CD4-positive, alpha-beta T cell treated with Interleukin-21 for 1 hour (primary cell): ENCODE results near the gene CTIF.

Source experiments
- DNase-seq: peaks from one replicate; pipeline ENCODE4 v3.0.0-alpha.2; 2020

Gene CTIF

GRCh38 chr18:48623468-48624235, 84.8 kb downstream of the CTIF start:
- no peak for DNase-seq

GRCh38 chr18:48624856-48625255, 86.0 kb downstream of the CTIF start:
- no peak for DNase-seq

GRCh38 chr18:48627216-48627615, 88.4 kb downstream of the CTIF start:
- DNase-seq, result no peak

GRCh38 chr18:48629730-48630324, 91.0 kb downstream of the CTIF start:
- no peak for DNase-seq

- no peak for DNase-seq
Measured at GRCh38 chr18:48631851-48632250, 93.0 kb downstream of the CTIF start.

DNA sequence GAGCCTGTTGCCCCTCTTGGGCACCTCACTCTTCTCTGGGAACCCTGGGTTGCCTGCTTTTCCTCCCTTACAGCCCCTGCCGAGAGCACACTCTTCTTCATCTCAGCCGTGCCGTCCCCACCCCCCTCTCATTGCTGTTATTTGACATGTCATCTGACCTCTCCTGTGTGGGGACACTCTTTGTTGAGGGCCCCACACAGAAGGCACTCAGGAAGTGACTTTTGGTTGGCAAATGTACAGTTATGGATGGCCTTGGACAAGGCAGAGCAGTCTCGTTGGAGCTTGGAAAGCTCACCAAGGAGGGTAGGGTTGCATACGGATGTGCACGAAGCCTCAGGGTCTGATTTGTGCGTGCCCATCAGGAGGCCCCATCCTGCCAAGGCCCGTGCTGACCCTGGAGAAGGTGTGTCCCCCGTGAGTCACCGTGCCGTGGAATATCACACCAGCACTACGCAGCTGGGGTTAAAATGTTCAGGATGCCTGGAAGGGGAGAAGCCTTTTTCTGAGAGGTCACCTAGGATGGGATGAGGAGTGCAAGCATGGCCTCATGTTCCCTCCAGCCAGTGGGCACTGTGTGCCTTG, 93.9 kb downstream of the CTIF start:
- DNase-seq, result no peak

GRCh38 chr18:48634491-48634890, 95.7 kb downstream of the CTIF start:
- no peak for DNase-seq

GRCh38 chr18:48634975-48635374, 96.1 kb downstream of the CTIF start:
- DNase-seq, result no peak

DNA sequence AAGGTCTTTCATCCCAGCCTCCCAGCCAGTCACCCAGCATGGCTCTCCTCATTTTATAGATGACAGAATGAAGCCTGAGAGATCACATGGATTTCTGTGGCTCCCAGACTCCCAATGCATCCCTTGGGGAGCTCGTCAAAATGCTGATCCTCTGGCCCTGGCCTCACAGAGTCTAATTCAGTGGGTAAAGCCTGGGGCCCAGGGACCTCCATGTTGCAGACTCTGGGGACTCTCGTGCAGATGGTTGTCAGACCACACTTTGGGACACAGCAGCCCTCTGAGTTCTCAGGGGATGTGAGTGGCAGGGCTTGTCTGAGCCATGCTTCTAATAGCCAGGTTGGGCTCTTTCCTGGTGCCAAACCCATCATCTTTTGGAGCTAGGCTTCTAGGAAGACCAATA, 97.0 kb downstream of the CTIF start:
- no peak for DNase-seq

DNA sequence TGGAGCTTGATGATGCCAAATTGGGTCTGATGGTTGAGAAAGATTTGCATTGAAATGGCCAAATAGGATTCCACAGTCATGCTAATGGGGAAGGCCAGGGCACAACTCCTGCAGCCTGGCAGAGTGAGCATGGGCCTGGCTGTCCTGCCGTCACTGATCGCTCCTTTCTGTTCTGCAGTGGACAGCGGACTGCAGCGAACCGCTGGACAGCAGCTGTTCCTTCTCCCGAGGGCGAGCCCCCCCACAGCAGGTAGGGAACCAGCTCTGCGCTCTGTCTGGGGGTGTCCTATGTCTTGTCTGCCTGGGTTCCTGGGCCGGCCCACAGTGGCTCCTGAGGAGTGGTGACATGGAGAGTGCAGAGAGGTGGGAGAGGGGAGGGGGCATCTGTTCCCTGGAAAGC, 97.6 kb downstream of the CTIF start:
- no peak for DNase-seq

- no peak for DNase-seq
Measured at GRCh38 chr18:48637081-48637990, 98.5 kb downstream of the CTIF start.

DNA sequence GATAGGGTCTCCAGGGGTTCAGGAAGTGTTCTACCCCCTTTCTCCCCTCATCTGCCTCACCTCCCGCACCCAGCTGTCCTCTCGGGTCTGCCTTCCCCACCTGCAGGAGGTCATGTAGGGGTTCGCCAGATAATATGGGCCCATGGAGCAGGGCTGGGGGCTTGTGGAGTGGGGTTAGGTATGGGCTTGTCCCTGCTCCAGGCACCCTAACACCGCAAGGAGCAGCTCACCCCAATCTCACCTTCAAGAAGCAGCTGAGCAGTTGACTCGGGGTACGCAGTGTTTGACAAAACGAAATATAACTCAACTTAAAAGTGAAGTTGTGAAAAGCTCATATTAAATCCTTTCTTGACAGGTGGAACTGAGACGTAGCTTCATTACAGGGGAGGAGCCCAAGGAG, 99.6 kb downstream of the CTIF start:
- DNase-seq, result no peak

- DNase-seq, result no peak
Measured at GRCh38 chr18:48638896-48639771, 100.3 kb downstream of the CTIF start.

DNA sequence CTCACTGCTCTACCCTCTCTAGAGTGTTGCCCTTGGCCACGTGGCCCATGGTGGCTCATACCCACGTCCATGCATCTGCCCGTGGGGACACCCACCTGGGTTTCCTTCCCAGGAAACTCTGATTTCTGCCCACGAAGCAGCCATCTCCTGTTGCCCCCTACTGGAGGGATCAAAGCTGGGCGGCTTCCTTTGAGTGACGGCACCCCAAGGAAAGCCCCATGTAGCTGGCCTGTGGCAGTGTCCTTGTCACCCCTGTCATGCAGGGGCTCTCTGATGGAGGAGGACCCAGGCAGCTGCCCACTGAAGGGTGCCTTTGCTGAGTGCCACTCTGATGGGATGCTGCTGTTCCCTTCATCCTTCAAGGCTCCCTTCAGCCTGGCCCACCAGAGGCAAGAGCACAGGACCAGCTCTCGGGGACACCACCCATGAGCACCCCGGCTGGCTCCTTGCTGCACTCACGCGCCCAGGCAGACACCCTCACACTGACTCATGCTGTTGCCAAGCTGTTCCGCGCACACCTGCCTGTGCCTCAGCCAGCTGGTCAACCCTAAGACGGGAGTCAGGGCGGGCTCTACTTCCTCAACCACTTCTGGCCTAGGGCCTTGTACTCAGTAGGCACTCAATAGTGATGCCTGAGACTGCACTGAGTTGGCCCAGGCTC, 101.1 kb downstream of the CTIF start:
- no peak for DNase-seq

GRCh38 chr18:48640566-48641270, 101.9 kb downstream of the CTIF start:
- no peak for DNase-seq

DNA sequence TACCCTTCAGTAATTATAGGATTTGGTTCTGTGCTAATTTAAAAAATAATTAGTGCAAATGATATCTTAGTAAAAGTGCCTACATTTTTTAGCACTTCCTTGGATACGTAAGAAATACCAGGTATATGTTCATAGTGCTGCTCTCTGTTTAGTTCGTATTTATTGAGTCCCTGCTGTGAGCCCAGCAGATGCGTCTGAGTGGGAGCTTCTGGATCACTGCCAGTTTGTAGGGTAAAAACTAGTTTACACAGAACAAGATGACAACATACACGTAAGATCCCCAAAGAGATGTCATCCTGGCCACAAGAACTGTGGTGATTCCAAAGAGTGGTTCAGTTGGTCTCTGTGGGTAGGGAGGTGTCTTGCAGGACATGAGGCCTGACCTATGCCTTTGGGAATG, 103.2 kb downstream of the CTIF start:
- no peak for DNase-seq

DNA sequence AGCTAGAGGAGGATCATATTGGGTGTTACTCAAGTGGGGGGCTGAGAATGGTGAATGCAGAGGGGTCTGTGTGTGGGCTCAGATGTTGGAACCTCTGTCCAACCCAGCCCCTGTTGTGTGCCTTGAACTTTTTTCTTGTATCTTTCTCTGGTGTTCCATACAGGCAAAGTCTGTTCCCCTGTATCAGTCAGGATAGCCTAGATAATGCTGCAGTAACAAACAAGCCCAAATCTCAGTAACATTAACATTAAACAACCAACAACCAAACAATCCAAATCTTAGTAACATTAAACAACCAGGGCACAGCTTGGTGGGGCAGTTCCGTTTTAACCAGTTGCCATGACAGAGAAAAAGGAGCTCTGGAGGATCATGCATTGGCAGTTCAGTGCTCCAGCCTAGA, 103.7 kb downstream of the CTIF start:
- no peak for DNase-seq

GRCh38 chr18:48643262-48643661, 104.4 kb downstream of the CTIF start:
- no peak for DNase-seq

DNA sequence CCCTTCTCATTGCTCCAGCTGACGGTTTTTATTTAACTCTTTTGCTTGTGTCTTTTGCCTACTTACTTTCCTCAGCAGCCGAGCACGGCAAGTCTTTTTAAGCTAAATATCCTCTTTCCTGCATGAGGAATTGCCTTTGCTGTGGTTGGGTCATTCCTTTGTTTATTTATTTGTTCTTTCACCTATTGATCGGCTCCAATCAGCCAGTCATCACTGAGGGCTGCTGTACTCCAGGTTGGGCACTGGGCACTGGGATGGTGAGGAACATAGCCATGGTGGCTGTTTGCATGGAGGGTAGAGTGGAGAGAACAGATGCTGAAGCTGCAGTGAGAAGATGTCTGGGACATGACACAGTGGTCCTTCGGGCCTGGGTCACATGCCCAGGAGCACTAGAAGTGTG, 105.2 kb downstream of the CTIF start:
- DNase-seq, result no peak

- DNase-seq, result no peak
Measured at GRCh38 chr18:48645427-48646002, 106.7 kb downstream of the CTIF start.

DNA sequence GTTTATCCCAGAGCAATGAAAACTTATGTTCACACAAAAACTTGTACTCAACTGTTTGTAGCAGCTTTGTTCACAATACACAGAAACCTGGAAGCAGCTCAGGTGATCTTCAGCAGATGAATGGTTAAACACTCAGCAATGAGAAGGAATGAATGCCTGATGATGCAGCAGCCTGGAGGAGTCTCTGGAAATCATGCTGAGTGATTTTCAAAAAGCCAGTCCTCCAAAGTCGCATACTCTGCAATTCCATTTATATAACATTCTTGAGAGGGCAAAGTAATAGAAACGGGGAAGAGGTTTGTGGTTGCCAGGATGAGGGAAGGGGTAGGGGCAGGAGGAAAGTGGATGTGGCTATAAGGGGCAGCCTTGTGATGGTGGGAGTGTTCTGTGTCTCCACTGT, 108.1 kb downstream of the CTIF start:
- no peak for DNase-seq
